EL (cell line): ENCODE measurements around the gene EMILIN2.
"Not testable (repeated sequence)": the region's sequence is repeated elsewhere in the genome, so short reads cannot be mapped to it uniquely, and the experiment has no call there.

ENCODE experiments used
- DNase-seq: peaks from one replicate; pipeline ENCODE4 v3.0.0-alpha.2; 2016

EMILIN2 gene

DNA sequence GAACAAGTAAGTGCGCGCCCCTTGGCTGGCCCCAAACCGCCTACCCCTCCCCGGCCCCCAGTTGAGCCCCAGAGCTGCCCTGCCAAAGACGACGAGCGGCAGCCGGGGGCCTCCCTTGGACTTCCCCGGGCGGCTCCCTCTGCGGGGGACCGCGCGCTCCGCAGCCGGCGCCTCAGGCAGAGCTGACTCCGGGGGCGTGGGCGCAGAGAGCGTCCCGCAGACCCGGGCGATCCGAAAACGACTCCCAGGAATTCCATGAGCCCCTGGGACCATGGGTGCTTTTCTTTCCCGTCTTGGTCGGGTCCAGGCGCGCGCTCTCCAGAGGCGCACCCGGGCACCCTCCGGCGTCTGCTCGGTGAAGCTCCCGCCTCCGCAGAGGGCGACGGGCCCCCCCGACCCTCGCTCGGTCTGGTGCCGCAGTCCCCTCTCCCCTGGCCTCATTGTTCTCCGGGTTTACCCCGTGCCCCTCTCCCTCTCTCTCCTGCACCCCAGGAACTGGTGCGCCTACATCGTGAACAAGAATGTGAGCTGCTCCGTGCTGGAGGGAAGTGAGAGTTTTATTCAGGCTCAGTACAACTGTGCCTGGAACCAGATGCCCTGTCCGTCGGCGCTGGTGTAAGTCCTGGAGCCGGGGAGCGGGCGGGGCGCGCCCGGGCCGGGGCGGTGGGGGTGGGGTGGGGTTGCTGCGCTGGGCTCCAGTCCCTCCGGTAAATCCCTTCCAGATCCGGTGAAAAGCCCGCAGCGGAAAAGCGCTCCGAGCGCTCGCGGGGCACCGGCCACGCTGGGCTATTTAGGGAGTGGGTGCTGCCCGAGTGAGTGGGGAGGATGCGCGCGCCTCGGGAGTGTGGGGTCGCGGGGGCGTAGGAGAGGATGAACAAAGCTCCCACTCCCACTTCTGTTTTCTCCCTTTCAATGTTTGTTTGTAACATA is 776 bp downstream of the EMILIN2 start:
- DNase-seq: peak; percentile 43

DNA sequence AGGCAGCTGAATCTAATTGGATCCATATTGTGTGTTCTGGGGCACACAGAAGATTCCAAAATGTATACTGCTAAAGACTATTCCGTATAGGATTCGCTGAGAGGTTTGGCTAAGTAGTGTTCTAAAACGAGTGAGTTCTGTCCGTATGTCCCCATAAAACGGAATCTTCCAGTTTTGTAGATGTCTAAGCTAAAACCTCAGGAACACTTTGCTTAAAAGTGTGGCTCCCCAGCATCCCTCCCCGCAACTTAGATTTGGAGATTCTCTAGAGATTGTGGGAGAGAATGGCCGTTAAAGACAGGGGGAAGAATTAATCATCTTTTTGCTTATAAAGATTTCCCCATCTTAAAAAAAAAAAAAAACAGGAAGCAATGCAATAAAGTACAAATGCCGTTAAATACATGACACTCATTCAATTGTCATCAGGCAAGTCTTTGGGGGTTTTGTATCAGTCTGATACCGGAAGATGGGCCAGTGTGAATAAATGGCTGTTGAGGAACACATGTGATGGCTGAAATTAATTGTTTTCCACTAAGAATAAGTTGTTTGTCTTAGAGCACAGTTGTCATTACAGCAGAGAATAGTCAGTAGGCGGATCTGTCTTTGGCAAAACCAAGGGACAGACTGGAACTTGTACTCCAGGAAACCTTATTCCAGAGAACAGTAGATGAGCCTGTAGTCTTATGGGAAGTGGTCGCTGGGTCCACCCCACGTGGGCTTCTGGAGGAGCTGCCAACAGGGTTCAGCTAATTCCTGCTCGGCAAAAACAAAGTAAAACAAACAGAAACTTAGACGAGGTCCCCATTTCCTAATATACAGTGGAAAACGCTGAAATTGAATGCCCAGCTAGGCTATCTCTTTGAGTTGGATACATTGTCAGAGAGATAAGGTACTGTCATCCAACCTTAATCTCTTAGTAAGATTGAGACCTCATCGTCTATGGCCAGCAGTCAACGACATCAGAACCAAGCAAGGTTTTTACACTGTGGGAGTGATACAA is 1.7 kb downstream of the EMILIN2 start:
- peak; percentile 13 for DNase-seq

DNA sequence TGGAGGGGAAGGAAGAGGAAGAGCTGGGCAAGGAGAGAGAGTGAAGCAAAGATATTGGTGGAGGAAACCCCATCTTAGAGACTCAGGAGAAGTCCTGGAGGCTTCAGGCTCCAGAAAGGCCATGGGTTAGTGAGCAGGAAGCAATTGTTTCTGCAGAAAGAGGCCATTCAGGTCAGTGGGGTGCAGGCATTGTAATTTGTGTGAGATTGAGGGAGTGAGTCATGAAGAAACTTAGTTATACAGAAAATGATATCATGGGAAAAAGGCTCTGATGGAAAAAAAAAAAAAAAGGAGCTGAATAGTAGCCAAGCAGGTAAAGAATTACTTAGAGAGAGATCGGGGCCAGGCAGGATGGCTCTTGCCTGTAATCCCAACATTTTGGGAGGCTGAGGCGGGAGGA is 4.0 kb downstream of the EMILIN2 start:
- peak; percentile 10 for DNase-seq

DNA sequence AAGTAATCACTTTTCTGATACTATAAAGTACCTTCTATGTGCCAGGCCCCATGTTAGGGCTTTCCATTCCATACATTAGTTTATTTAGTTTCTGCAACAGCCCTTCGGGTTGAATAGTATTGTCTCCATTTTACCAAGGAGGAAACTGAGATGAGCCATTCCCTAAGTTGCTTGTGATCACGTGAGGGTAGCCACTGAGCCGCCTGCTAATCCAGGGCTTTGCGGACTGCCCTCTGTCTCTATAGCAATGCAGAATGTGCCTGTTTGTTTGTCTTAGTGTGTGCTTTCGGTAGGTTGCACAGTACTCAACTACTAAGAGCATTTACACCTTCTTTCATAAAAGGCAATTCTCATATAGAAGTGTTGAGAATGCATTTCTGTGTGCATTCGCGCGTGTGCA is 5.0 kb downstream of the EMILIN2 start:
- DNase-seq: no peak

DNA sequence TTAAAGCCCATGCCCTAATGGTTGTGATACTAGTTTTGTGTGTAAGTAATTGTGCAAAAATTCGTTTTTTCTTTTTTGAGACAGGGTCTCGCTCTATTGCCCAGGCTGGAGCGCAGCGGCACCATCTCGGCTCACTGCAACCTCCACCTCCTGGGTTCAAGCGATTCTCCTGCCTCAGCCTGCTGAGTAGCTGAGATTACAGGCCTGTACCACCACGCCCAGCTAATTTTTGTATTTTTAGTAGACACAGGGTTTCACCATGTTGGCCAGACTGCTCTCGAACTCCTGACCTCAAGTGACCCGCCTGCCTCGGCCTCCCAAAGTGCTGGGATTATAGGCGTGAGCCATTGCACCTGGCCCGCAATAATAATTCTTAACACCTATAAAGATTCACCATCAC is 5.7 kb downstream of the EMILIN2 start:
- not testable (repeated sequence) for DNase-seq

DNA sequence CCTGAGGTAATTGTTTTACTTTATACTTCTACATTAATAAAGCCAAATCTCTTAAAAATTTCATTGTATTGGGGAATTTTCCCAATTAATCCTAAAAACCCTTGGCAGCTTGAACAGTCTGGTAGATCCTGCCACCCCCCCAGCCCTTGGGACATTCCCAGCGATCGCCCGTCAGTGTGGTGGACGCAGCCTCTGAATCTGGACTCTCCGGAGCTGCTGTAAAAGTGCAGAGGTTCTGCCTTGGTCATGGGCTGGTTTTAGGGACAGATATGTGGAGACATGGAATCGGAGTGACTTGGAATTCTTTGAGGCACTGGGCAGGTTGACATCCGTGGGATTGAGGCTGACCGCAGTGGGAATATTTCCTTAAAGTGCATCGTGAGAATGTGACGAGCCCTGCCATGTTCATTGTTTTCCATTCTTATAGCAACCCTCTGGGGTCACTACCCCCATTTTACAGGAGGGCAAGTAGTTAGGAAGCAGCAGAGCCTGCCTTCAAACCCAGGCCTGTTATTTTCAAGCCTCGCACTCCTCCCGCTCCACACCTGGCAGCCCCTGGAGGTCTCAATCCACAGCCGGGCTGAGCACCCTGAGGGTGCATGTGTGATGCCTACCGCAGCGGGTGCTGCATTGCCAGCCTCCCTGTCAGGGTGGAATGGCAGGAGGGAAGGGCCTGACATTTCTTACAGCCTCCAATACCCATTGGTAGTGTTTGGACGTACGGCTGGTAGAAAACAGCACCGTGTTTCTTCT is 6.5 kb downstream of the EMILIN2 start:
- no peak for DNase-seq

DNA sequence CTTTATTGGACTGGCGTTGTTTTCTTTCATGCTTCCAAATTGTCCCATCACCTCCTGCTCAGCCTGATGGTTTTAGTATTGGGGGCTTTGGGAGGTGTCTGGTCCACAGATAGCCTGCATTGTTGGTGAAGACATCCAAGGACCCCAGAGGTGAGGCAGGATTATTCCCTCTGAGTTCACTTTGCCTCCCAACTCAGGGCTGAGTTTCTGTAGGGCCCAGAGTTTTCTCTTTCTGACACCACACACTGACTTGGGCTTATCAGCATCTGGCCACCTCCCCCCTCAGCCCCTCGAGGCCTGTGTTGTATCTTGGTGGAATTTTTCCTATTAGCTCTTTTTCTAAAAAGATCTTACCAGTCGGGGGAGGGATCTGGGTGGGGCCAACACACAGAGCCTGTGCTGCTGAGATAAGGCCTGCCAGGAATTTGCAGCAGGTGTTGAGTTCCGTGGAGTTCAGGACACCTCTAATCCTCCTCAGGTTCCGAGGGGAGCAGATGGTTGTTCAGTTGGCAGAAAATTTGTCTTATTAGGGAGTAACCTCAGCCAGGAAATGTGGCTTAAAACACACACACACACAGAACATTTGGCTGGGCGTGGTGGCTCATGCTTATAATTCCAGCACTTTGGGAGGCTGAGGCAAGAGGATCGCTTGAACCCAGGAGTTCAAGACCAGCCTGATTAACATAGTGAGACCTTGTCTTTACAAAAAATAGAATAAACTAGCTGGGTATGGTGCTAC is 7.3 kb downstream of the EMILIN2 start:
- DNase-seq: no peak

DNA sequence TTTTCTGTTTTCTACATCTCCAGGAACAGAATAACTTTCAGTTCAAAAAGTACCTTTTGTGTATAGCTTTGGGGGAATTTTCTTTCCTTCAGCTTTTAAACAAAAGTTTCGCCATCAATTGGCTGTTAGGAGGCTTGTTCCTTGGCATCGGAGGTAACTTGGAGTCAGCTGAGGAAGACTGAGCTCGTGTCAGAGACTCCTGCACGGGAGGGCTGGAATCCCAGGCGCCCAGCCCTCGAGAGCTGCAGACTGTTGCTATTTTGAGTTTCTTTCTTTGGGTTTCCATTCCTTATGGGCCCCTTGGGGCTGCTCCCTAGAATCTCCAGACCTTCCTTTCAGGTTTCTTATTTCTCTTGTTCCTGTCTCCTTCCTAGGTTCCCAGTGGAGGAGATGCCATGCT is 8.1 kb downstream of the EMILIN2 start:
- no peak for DNase-seq

DNA sequence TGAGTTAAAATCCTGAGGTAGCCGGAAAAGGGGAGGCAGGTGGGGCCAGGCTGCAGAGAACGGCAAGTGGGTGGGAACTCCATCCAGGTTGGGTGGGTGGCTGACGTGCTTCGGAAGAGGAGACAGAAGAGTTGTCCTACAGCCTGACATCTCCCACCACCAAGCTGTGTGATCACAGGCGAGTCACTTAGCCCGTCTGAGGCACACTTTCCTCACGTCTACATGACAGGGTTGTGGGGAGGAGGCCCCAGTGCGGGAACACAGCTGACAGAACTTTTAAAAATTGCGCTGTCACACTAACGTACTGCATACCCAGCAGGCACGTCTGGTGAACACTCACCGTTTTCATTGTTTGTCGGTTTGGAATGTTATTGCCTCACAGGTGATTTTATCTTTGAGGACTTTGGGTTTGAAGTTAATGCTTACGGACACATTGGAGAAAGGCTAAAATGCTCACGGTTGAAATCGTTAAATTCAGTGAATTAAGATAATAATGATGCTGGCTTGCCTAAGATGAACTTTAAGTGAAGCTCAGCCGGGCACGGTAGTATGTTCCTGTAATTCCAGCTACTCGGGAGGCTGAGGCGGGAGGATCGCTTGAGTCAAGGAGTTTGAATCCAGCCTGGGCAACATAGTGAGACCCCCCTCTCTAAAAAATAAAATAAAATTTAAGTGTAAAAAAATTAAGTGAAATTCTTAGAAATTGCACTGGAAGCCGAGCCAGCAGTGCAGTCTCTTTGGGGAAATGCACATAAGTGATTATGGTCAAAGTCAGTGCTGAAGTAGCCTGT is 8.9 kb downstream of the EMILIN2 start:
- DNase-seq: no peak

DNA sequence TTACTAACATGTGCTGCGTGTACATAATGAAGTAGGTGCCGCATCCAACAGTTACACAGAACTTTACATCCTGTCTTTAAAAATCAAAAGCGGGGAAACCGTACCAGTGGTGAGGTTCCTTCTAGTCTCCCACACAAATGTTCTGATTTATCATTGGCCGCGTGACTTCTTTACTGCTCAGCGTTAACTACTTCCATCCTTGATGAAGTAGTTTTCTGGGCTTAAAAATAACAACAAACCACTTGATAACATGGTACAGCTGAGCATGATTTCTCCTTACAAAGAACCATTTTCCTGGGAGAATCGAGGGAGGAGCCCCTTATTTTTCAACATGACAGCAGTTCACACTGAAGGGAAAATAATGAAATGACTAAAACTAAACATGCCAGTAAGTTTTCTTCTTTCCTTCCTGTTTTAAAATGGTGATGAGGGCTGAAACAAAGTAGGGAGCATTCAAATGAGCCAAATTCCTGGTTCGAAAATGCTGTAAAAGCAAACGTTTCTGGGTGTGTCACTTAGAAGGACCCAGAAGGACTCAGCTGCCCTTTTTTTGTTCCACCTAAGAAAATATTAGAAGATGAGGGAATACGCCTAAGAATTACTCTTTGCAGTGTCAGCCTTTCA is 9.9 kb downstream of the EMILIN2 start:
- no peak for DNase-seq

DNA sequence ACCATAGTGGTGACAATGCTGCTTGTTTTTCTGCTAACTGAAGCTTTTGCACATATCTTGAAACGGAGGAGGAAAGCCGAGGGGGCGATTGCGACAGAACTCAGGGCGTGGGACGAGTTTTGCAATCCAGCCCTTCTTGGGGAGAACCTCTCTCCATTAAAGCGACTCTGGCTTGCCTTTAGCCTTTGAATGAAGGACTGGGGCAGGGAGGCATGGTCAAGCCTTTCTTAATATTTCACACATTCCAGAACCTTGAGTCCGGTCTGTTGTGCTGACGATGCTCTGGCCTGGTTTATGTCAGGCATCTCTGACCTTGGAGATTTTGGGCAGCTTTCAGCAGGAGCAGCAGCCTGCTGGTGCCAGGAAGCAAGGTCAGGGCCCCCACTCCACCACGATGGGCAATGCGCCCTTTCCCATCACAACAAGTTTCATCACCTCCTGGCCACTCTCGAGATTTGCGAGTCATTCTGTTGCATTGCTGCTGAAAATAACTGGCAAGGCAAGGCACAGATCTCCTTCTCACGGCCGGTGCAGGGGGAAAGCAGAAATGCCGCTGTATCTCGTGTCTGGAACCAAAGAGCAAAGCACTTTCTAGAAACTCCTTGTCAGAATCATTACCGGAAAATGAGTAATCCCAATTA is 10.8 kb downstream of the EMILIN2 start:
- peak; percentile 88 for DNase-seq

DNA sequence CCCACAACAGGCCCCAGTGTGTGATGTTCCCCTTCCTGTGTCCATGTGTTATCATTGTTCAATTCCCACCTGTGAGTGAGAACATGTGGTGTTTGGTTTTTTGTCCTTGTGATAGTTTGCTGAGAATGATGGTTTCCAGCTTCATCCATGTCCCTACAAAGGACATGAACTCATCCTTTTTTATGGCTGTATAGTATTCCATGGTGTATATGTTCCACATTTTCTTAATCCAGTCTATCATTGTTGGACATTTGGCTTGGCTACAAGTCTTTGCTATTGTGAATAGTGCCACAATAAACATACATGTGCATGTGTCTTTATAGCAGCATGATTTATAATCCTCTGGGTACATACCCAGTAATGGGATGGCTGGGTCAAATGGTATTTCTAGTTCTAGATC is 13.6 kb downstream of the EMILIN2 start:
- DNase-seq: not testable (repeated sequence)

DNA sequence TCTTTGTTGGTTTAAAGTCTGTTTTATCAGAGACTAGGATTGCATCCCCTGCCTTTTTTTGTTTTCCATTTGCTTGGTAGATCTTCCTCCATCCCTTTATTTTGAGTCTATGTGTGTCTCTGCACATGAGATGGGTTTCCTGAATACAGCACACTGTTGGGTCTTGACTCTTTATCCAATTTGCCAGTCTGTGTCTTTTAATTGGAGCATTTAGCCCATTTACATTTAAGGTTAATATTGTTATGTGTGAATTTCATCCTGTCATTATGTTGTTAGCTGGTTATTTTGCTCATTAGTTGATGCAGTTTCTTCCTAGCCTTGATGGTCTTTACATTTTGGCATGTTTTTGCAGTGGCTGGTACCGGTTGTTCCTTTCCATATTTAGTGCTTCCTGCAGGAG is 17.2 kb downstream of the EMILIN2 start:
- not testable (repeated sequence) for DNase-seq

DNA sequence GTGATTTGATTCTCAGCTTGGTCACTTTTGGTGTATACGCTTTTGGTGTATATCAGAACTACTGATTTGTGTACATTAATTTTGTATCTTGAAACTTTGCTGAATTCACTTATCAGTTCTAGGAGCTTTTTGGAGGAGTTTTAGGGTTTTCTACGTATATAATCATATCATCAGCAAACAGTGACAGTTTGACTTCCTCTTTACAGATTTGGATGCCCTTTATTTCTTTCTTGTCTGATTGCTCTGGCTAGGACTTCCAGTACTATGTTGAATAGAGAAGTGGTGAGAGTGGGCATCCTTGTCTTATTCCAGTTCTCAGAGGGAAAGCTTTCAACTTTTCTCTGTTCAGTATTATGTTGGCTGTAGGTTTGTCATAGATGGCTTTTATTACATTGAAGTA is 19.7 kb downstream of the EMILIN2 start:
- not testable (repeated sequence) for DNase-seq

DNA sequence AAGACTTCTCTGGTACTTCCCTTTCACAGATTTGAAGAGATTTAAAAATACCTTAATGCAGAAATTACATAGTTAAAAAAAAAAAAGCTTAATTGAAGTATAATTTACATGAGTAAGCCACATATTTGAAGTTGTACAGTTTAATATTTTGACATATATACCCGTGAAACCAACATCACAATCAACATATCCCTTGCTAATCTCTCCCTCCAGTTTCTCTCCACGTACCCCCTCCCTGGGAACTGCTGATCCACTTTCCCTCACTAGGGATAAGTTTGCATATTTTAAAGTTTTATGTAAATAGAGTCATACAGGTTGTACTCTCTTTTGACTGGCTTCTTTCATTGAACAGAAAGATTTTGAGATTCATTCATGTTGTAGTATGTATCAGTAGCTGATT is 22.4 kb downstream of the EMILIN2 start:
- DNase-seq: no peak

DNA sequence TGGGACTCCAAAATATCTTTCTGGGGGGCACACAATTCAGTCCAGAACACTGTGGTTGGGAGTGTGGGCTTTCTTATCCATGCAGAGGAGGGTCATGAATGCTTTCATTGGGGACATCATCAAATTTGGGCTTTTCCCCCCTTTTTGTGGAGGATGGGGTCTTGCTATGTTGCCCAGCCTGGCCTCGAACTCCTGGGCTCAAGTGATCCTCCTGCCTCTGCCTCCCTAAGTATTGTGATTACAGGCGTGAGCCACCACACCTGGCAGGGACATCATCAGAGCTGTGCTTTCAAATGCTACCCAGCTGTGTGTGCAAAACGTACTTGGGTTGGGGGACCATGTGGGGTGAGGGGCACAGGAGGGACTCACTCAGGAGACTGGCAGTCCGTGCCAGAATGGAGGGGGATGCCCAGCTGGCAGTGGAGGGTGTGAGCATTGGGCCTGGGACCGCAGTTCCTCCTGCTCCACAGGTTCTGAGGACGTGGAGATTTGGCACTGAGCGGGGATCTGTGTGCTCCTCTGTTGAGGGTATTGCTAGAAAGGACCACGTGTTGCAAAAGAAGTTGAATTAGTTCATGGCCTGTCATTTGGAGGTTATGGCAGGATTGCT is 24.4 kb downstream of the EMILIN2 start:
- DNase-seq: no peak

DNA sequence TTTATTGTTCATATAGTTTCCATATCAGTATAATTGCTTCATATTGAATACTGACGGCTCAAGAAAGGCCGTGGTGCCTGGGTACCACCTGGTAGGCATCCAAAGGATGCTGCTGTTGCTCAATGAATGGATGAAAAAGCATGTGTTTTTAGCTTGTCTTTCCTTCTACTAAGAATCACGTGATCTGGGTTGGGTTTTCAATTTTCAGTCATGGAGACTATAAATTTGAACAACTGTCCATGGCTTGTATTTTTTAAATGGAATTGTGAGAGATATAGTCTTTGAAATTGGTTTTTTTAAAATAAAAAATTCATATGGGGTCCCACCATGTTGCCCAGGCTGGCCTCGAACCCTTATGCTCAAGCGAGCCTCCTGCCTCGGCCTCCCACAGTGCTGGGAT is 25.3 kb downstream of the EMILIN2 start:
- DNase-seq: no peak

DNA sequence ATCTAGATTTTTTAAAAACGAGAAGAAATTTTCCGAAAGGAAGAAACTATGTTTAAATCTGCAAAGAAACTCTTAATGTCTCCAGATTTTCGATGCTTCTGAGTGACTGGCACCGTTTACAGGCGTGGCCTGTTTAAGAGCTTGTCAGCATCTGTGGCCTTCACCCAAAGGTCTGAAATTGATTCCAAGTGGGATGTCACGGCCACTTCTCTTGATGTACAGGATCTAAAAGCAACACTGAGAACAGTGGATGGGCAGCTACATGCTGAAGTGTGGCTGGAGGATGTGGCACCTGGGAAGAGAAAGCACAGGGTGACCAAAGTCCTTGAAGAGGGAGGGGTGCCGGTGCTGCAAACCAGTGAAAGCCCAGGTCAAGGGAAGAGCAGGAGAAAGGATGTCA is 28.0 kb downstream of the EMILIN2 start:
- no peak for DNase-seq

DNA sequence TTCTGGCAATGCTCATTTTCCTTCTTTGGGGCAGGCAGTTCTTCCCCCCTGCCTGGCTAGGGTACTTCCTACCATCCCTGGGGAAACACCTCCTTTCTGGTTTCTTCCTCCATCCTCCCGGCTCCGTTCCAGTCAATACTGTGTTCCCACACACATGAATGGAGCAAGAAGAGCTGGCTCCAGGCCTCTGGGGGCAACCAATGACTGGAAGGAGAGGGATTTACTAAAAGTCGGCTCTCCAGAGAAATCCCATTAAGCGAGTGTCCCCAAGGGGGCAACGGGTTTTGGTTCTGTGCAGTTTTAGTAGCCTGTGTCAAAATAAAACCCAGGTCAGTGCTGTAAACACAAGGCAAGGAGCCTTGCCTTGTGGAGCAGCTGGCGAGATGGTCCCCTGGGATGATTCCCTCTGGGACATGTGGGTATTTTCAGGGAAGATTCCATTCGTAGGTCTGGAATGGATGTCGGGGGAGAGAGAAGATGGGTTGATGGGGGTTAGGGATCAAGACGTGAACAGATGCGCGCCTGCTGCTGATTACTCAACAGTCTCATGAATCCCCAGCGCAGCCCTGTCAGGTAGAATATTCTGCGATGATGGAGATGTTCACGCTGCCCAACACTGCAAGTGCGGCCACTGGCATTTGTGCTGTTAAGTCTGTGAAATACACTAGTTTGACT is 32.0 kb downstream of the EMILIN2 start:
- no peak for DNase-seq
